ENCODE results near the gene LRRC7. TPM values are rescaled to one million over a fixed set of nuclear protein-coding genes. Genes with fewer than 3 reads are reported as not detected.

The LRRC7 gene
- total RNA-seq, 2 experiments from 2014 or later: 0.14 to 0.20 TPM

- CTCF ChIA-PET: no interaction called here
- intact Hi-C loops (cut with DNase I, micrococcal nuclease): no loop called here
- Histone ChIP-seq H3K4me1 (ENCODE audit: insufficient read depth, low read length) (no peaks in the 10 kb centered on the region), H3K4me3 (ENCODE audit: low read length) (no peak overlapping the region), H3K27ac (ENCODE audit: low read depth in 1 of 2, low read length in 2 of 2) (no peak overlapping the region), H3K36me3 (ENCODE audit: insufficient read depth, low read length) (no peaks in the 10 kb centered on the region), H3K27me3 (ENCODE audit: control insufficient read depth in 1 of 2, insufficient read depth in 2 of 2, low read length in 2 of 2) (no peaks in the 10 kb centered on the region), H3K9me3 (ENCODE audit: control insufficient read depth in 1 of 2, insufficient read depth in 1 of 2, low read length in 2 of 2) (peaks cover 0 to 7% of the 10 kb centered on the region in 2 experiments)
- Mint-ChIP-seq H3K27ac (no peak overlapping the region), H3K9me3 (peaks cover 8% of the 10 kb centered on the region), H3K36me3 (ENCODE audit: low read depth) (no peaks in the 10 kb centered on the region), H3K4me1 (ENCODE audit: low read depth) (no peaks in the 10 kb centered on the region), H3K27me3 (no peaks in the 10 kb centered on the region), H3K4me3 (no peak overlapping the region)
- POLR2A ChIA-PET: no interaction called here
- TF ChIP-seq CTCF (IDR thresholded peaks at IDR 0.05): no peak
- DNase-seq (no peak), ATAC-seq (ENCODE audit: poor library complexity) (no peak)
Measured at GRCh38 chr1:69794831-69795230, 227.1 kb downstream of the LRRC7 start.

GRCh38 chr1:69814926-69815325 is 247.2 kb downstream of the LRRC7 start:
- H3K36me3 ChIP-seq (ENCODE audit: insufficient read depth, low read length): no peaks in the 10 kb centered on the region
- Mint-ChIP-seq H3K36me3 (ENCODE audit: low read depth) (no peaks in the 10 kb centered on the region), H3K4me1 (ENCODE audit: low read depth) (no peaks in the 10 kb centered on the region), H3K27me3 (no peaks in the 10 kb centered on the region), H3K9me3 (peaks cover 5% of the 10 kb centered on the region), H3K27ac (no peak overlapping the region), H3K4me3 (no peak overlapping the region)
- ChIA-PET POLR2A (no interaction called here), CTCF (interaction anchor here (0.6 kb wide), 1 partner anchor 1341 kb away, joined by 3 read pairs; no protein-coding TSS in a partner anchor)
- TF ChIP-seq CTCF (IDR thresholded peaks at IDR 0.05): no peak
- no peak overlapping the region for H3K4me3 ChIP-seq (ENCODE audit: low read length)
- no peak overlapping the region for H3K27ac ChIP-seq (ENCODE audit: low read depth in 1 of 2, low read length in 2 of 2)
- intact Hi-C loops (cut with DNase I, micrococcal nuclease): no loop called here
- DNase-seq (no peak), ATAC-seq (ENCODE audit: poor library complexity) (no peak)
- H3K27me3 ChIP-seq (ENCODE audit: control insufficient read depth in 1 of 2, insufficient read depth in 2 of 2, low read length in 2 of 2): no peaks in the 10 kb centered on the region
- no peaks in the 10 kb centered on the region for H3K4me1 ChIP-seq (ENCODE audit: insufficient read depth, low read length)
- peaks cover 0 to 4% of the 10 kb centered on the region in 2 experiments for H3K9me3 ChIP-seq (ENCODE audit: control insufficient read depth in 1 of 2, insufficient read depth in 1 of 2, low read length in 2 of 2)

GRCh38 chr1:69824932-69825331 is 257.2 kb downstream of the LRRC7 start:
- POLR2A ChIA-PET: no interaction called here
- CTCF ChIA-PET: no interaction called here
- intact Hi-C loops (cut with DNase I, micrococcal nuclease): loop anchor here in 1 of 2 experiments (5.0 kb wide), 1 partner anchor 1108 kb away; no protein-coding TSS in a partner anchor

More at GRCh38 chr1:69824932-69825331, 257.2 kb downstream of the LRRC7 start:
- no peak for TF ChIP-seq CTCF (IDR thresholded peaks at IDR 0.05)
- Mint-ChIP-seq H3K4me1 (ENCODE audit: low read depth) (no peaks in the 10 kb centered on the region), H3K4me3 (no peak overlapping the region), H3K36me3 (ENCODE audit: low read depth) (no peaks in the 10 kb centered on the region), H3K27me3 (no peaks in the 10 kb centered on the region), H3K27ac (no peak overlapping the region), H3K9me3 (peaks cover 3% of the 10 kb centered on the region)
- no peaks in the 10 kb centered on the region for H3K27me3 ChIP-seq (ENCODE audit: control insufficient read depth in 1 of 2, insufficient read depth in 2 of 2, low read length in 2 of 2)
- H3K9me3 ChIP-seq (ENCODE audit: control insufficient read depth in 1 of 2, insufficient read depth in 1 of 2, low read length in 2 of 2): no peaks in the 10 kb centered on the region
- no peak overlapping the region for H3K4me3 ChIP-seq (ENCODE audit: low read length)
- no peaks in the 10 kb centered on the region for H3K36me3 ChIP-seq (ENCODE audit: insufficient read depth, low read length)
- no peak for DNase-seq
- no peak overlapping the region for H3K27ac ChIP-seq (ENCODE audit: low read depth in 1 of 2, low read length in 2 of 2)
- no peaks in the 10 kb centered on the region for H3K4me1 ChIP-seq (ENCODE audit: insufficient read depth, low read length)
- no peak for ATAC-seq (ENCODE audit: poor library complexity)

All from CD4-positive, alpha-beta T cell (primary cell).